ENCODE data around the gene LRP5. TPM values are rescaled to one million over a fixed set of nuclear protein-coding genes. Genes with fewer than 3 reads are reported as not detected.

The LRP5 gene
- total RNA-seq, 1 donor from 2014 or later, result 20.2 TPM

DNA sequence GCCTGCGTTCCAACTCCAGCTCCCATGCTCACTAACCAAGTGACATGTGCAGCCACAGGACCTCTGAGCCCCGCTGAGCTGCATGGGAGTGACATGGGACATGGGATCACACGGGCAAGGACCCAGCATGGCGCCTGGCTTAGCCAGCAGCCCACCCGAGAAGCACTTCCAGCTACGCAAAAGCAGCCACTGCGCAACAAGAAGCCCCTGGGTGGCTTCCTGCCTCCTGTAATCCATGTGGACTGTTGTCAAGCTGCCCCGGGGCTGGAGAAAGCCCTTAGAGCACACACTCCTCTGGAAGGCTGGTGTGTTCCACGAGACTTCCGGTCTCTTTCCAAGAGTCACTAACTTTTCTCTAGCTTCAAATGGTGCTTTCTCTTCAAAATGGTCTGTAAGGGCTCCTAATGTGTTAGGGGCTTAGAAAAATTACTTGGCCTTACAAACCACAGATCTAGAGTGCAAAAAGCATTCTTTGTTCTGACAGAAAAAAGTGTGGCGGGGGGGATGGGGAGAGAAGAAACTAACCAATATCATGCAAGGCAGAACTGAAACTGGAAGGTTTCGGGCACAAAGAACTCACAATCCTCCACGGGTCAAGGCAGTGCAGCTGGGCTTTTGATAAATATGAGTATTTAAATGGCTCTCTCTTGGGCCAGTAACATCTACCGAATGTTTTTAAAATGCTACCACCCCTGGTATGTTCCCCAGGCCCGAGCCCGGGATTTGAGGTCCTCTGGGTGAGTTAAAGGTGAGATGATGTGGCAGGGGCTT lies 46.1 kb upstream of the LRP5 start:
- TF ChIP-seq EZH2 (IDR thresholded peaks at IDR 0.05; ENCODE audit: insufficient read depth, low read length), result no peak
- TF ChIP-seq, protein P1, sequence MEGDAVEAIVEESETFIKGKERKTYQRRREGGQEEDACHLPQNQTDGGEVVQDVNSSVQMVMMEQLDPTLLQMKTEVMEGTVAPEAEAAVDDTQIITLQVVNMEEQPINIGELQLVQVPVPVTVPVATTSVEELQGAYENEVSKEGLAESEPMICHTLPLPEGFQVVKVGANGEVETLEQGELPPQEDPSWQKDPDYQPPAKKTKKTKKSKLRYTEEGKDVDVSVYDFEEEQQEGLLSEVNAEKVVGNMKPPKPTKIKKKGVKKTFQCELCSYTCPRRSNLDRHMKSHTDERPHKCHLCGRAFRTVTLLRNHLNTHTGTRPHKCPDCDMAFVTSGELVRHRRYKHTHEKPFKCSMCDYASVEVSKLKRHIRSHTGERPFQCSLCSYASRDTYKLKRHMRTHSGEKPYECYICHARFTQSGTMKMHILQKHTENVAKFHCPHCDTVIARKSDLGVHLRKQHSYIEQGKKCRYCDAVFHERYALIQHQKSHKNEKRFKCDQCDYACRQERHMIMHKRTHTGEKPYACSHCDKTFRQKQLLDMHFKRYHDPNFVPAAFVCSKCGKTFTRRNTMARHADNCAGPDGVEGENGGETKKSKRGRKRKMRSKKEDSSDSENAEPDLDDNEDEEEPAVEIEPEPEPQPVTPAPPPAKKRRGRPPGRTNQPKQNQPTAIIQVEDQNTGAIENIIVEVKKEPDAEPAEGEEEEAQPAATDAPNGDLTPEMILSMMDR (IDR thresholded peaks at IDR 0.05; ENCODE audit: insufficient read depth, low read depth, low read length), result no peak
- Histone ChIP-seq H3K4me1 (ENCODE audit: insufficient read depth, low read length) (peaks cover 18% of the 10 kb centered on the region), H2AFZ (ENCODE audit: low read depth, low read length) (no peak overlapping the region), H3K9ac (ENCODE audit: low read length) (no peak overlapping the region), H3K4me2 (ENCODE audit: low read length) (no peak overlapping the region), H3K27me3 (ENCODE audit: insufficient read depth, low read length) (no peaks in the 10 kb centered on the region), H3K4me3 (ENCODE audit: insufficient read depth, low read depth, low read length) (no peak overlapping the region), H3K27ac (ENCODE audit: low read depth, low read length) (no peak overlapping the region), H3K9me3 (ENCODE audit: insufficient read depth, low read depth, low read length) (no peaks in the 10 kb centered on the region), H3K79me2 (ENCODE audit: insufficient read depth, low read length) (peaks cover 66% of the 10 kb centered on the region), H4K20me1 (ENCODE audit: insufficient read depth, low read length) (peaks cover 91% of the 10 kb centered on the region), H3K36me3 (ENCODE audit: insufficient read depth, low read length) (peaks cover 27% of the 10 kb centered on the region)
- FAIRE-seq, result no peak
- no peak for DNase-seq (ENCODE audit: low read depth)
- Mint-ChIP-seq H3K27me3 (ENCODE audit: low read depth, unreplicated experiment) (no peaks in the 10 kb centered on the region), H3K36me3 (ENCODE audit: low read depth, unreplicated experiment) (peaks cover 40% of the 10 kb centered on the region), H3K9me3 (ENCODE audit: unreplicated experiment) (no peaks in the 10 kb centered on the region), H3K27ac (ENCODE audit: unreplicated experiment) (no peak overlapping the region), H3K4me3 (ENCODE audit: unreplicated experiment) (no peak overlapping the region), H3K4me1 (ENCODE audit: low read depth, unreplicated experiment) (peaks cover 30% of the 10 kb centered on the region)

DNA sequence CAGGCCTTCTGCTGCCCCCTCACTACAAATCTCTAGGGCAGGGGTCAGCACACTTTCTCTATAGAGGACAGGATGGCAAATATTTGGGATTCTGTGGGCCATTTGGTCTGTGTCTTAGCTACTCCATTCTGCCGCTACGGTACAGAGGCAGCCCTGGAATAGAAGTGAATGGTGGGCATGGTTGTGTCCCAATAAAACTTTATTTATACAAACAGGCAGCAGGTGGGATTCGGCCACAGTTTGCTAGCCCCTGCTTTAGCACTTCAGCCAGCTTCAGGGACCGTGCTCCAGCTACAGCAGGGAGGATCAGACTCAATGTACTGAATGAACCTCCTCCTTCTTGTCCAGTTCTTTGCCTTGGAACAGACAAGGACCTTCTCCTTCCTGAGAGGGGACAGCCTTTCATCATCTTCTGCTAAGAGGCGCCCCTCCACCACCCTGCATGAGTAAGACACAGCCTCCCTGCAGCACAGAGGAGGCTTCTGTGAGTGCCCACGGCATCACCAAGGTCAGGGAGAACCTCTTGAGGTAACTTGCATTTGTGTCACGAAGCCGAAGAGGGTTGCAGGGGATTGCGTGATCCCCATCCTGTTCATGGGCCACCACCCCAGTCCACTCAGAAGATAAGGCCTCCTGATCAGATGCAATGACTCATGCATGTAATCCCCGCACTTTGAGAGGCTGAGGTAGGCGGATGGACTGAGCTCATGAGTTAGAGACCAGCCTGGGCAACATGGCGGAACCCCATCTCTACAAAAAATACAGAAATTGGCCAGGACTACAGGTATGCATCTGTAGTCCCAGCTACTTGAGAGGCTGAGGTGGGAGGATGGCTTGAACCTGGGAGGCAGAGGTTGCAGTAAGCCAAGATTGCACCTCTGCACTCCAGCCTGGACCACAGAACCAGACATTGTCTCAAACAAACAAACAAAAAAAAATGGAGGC lies 45.2 kb upstream of the LRP5 start:
- Mint-ChIP-seq H3K36me3 (ENCODE audit: low read depth, unreplicated experiment) (peaks cover 37% of the 10 kb centered on the region), H3K9me3 (ENCODE audit: unreplicated experiment) (no peaks in the 10 kb centered on the region), H3K4me3 (ENCODE audit: unreplicated experiment) (no peak overlapping the region), H3K27me3 (ENCODE audit: low read depth, unreplicated experiment) (no peaks in the 10 kb centered on the region), H3K27ac (ENCODE audit: unreplicated experiment) (no peak overlapping the region), H3K4me1 (ENCODE audit: low read depth, unreplicated experiment) (peaks cover 30% of the 10 kb centered on the region)
- no peaks in the 10 kb centered on the region for H3K9me3 ChIP-seq (ENCODE audit: insufficient read depth, low read depth, low read length)
- no peak overlapping the region for H2AFZ ChIP-seq (ENCODE audit: low read depth, low read length)
- H3K36me3 ChIP-seq (ENCODE audit: insufficient read depth, low read length), result peaks cover 27% of the 10 kb centered on the region
- peaks cover 82% of the 10 kb centered on the region for H4K20me1 ChIP-seq (ENCODE audit: insufficient read depth, low read length)
- peaks cover 18% of the 10 kb centered on the region for H3K4me1 ChIP-seq (ENCODE audit: insufficient read depth, low read length)
- no peak overlapping the region for H3K4me3 ChIP-seq (ENCODE audit: insufficient read depth, low read depth, low read length)
- no peaks in the 10 kb centered on the region for H3K27me3 ChIP-seq (ENCODE audit: insufficient read depth, low read length)
- TF ChIP-seq, protein P1 (IDR thresholded peaks at IDR 0.05; ENCODE audit: insufficient read depth, low read depth, low read length), result no peak
- TF ChIP-seq EZH2 (IDR thresholded peaks at IDR 0.05; ENCODE audit: insufficient read depth, low read length), result no peak
- H3K79me2 ChIP-seq (ENCODE audit: insufficient read depth, low read length), result peaks cover 70% of the 10 kb centered on the region
- no peak for DNase-seq (ENCODE audit: low read depth)
- no peak overlapping the region for H3K4me2 ChIP-seq (ENCODE audit: low read length)
- no peak overlapping the region for H3K9ac ChIP-seq (ENCODE audit: low read length)
- FAIRE-seq, result no peak
- no peak overlapping the region for H3K27ac ChIP-seq (ENCODE audit: low read depth, low read length)

Measured in astrocyte (in vitro differentiated cells and primary cell).